Measurements from ENCODE around the gene SNX22.
"Not testable (repeated sequence)": the region's sequence is repeated elsewhere in the genome, so short reads cannot be mapped to it uniquely, and the experiment has no call there.

Gene SNX22

DNA sequence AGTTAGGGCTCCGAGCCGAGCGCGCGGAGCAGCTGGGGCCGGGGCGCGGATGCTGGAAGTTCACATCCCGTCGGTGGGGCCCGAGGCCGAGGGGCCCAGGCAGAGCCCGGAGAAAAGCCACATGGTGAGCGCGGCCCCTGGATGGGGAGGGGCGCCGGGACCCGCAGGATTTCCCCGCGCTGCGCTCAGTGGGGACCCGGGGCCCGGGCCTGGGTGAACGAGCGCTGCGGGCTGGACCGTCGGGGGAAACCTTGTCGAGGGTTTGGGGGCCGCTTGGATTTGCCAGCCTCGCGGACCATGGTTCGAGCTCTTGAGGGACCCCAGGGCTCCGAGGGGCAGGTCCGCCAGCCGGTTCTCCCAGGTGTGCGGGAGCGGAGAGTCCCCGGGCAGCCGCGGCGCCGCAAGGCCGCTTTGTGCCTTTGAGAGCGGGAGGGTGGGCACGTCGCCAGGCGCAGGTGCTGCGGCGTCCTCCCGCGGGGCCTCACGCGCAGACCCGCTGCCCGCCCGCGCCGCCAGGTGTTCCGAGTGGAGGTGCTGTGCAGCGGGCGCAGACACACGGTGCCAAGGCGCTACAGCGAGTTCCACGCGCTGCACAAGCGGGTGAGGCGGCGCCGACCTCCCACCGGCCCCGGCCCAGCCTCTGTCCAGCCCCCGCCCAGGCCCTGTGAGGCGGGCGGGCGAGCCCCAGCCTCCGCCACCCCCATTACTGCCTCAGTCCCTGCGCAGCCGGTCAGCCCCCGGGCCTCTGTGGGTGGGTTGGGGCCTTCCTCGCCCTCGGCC, at the start of gene SNX22:
Gene SNX22 (plus strand): TSS at position 5 of the 780 bp plus-strand sequence. CDS start 45 bp downstream, at position 50.
- ChIA-PET CTCF (interaction anchor here (1.1 to 1.7 kb wide), 2 partner anchors 7 to 9 kb away, joined by 3 to 7 read pairs; no protein-coding TSS in a partner anchor), POLR2A (ENCODE audit: low non-redundant PET) (no interaction called here)
- peak; percentile 23 for DNase-seq (ENCODE audit: low spot score)
- TF ChIP-seq, protein P1, sequence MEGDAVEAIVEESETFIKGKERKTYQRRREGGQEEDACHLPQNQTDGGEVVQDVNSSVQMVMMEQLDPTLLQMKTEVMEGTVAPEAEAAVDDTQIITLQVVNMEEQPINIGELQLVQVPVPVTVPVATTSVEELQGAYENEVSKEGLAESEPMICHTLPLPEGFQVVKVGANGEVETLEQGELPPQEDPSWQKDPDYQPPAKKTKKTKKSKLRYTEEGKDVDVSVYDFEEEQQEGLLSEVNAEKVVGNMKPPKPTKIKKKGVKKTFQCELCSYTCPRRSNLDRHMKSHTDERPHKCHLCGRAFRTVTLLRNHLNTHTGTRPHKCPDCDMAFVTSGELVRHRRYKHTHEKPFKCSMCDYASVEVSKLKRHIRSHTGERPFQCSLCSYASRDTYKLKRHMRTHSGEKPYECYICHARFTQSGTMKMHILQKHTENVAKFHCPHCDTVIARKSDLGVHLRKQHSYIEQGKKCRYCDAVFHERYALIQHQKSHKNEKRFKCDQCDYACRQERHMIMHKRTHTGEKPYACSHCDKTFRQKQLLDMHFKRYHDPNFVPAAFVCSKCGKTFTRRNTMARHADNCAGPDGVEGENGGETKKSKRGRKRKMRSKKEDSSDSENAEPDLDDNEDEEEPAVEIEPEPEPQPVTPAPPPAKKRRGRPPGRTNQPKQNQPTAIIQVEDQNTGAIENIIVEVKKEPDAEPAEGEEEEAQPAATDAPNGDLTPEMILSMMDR (conservative IDR thresholded peaks at IDR 0.05; ENCODE audit: low read depth): no peak
- no peak within 1 kb of the TSS for H3K27ac ChIP-seq

DNA sequence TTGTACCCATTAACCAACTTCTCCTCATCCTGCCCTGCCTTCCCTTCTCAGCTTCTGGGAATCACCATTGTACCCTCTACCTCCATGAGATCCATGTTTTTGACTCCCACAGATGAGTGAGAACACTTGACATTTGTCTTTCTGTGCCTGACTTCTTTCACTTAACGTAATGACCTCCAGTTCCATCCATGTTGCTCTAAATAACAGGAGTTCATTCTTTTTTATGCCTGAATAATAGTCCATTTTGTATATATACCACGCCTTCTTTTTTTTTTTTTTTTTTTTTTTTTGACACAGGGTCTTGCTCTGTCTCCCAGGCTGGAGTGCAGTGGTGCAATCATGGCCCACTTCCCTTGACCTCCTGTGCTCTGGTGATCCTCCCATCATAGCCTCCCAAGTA, 49.0 kb upstream of the SNX22 start:
- TF ChIP-seq, protein P1 (conservative IDR thresholded peaks at IDR 0.05; ENCODE audit: low read depth): no peak
- H3K27ac ChIP-seq: no peak overlapping the region
- ChIA-PET CTCF (no interaction called here), POLR2A (ENCODE audit: low non-redundant PET) (no interaction called here)
- no peak for DNase-seq (ENCODE audit: low spot score)

DNA sequence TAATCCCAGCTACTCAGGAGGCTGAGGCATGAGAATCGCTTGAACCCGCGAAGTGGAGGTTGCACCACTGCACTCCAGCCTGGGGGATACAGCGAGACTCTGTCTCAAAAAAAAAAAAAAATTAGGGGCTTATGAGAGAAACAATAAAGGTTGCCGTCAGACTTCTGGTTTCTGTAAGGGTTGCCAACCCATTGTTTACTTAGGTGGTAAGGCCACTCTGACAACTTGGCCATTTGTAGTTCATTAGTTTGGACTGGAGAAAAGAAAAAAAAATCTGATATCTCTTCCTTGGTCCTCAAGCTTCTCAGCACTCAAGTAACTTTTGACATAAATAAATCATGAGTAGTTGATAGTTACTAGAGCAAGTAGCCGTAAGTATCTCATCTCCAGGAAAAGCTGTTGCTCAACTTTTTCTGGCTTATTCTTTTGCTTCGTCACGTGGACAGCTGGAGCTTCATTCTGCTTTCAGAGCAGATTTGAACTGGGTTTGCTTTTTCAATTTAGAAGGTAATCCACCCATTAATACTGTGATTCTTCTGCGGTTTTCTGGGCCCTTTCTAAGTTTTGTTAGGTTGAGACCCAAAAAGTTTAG, 46.3 kb upstream of the SNX22 start:
- POLR2A ChIA-PET (ENCODE audit: low non-redundant PET): no interaction called here
- no peak for DNase-seq (ENCODE audit: low spot score)
- CTCF ChIA-PET: interaction anchor here (0.6 to 0.7 kb wide), 2 partner anchors 372 to 512 kb away, joined by 3 to 6 read pairs; no protein-coding TSS in a partner anchor
- H3K27ac ChIP-seq: no peak overlapping the region
- TF ChIP-seq, protein P1 (conservative IDR thresholded peaks at IDR 0.05; ENCODE audit: low read depth): no peak

DNA sequence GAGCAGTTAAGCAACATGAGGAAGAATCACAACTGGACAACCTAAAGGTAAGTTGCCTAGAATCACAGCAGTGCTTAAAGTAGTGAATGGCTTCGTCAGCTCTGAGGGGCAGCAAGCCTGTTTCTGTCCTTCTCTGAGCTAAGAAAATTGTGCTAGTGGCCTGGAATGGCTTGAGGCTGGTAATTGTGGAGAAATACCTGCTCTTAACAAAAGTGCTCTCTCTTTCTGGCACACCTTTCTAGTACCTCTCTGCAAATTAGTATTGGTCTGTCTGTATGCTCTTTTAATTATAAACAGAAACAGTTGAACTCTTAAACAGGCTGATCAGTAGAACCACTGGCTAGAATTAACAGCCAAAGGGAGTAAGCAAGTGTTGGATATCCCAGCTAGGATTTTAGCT, 44.2 kb upstream of the SNX22 start:
- no peak overlapping the region for H3K27ac ChIP-seq
- TF ChIP-seq, protein P1 (conservative IDR thresholded peaks at IDR 0.05; ENCODE audit: low read depth): no peak
- ChIA-PET POLR2A (ENCODE audit: low non-redundant PET) (no interaction called here), CTCF (no interaction called here)
- no peak for DNase-seq (ENCODE audit: low spot score)

DNA sequence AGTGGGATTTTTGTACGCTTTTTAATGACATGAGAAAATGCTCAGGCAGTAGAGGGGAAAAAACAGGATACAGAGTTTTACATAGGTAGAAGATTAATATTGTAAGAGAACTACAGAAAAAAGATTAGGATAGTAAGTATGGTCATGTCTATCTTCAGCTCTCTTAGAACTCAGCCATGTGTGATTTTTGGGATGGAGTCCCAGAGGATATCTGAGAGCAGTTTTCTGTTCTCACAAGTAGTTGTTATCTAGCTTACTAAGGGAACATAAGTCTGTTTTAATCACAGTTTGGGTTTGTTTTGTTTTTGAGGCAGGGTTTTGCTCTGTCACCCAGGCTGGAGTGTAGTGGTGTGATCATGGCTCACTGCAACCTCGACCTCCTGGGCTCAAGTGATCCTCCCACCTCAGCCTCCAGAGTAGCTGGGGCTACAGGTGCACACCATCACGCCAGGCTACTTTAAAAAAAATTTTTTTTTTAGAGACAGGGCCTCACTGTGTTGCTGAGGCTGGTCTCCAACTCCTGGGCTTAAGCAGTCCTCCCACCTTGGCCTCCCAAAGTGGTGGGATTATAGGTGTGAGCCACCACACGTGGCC, 41.3 kb upstream of the SNX22 start:
- CTCF ChIA-PET: interaction anchor here (0.7 kb wide), 3 partner anchors 43 to 820 kb away, joined by 3 to 6 read pairs (median 4); no protein-coding TSS in a partner anchor
- DNase-seq (ENCODE audit: low spot score); H3K27ac ChIP-seq; POLR2A ChIA-PET (ENCODE audit: low non-redundant PET): not testable (repeated sequence)

DNA sequence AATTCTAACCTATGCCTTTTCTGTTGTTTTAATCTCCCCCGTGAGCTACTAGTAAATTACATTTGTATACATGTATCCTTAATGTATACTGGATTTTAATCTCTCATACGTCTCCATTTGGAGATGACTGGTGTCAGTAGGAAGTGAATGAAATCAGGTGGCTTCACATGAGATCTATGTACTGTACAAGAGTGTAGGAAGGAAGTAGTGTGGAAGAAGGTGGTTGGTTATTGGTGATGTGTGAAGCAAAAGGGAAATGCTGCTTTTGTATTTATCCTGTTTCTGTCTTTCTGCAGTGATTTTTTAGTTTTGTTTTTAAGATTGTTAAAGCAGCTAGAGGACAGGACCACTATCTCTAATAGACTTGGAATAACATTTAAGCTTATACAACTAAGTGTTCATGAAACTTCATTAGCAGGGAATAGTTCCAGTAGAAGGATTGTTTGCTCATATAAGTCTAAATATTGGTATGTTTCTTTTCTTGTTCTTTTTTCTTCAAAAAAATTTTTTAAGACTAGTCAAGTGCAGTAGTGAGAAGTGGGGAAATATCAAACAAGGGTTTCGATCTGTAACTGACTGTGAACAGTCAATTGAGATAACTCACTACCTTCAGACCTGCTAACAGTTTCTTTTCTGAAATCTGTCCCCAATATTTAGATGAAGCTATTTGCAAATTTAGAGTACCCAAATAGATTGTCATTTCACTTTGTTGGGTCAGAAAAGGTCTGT, 40.4 kb upstream of the SNX22 start:
- H3K27ac ChIP-seq: no peak overlapping the region
- CTCF ChIA-PET: interaction anchor here (0.6 to 0.7 kb wide), 2 partner anchors 45 to 75 kb away, joined by 3 read pairs; no protein-coding TSS in a partner anchor
- TF ChIP-seq, protein P1 (conservative IDR thresholded peaks at IDR 0.05; ENCODE audit: low read depth): no peak
- DNase-seq (ENCODE audit: low spot score): no peak
- POLR2A ChIA-PET (ENCODE audit: low non-redundant PET): no interaction called here
